ENCODE results near the gene DAND5.

The DAND5 gene
- total RNA-seq, result 0 to 0.88 (median 0) reads per million in 17 experiments

GRCh38 chr19:12969292-12969988 is at the start of gene DAND5:
TSS of gene DAND5 (plus strand) at chr19:12969576. CDS start at chr19:12969661, 85 bp downstream.
- DNase-seq, result no peak

- DNase-seq, result no peak
Measured at GRCh38 chr19:12921047-12921446, 48.3 kb upstream of the DAND5 start.

- DNase-seq, result no peak
Measured at GRCh38 chr19:12922959-12923358, 46.4 kb upstream of the DAND5 start.

GRCh38 chr19:12924621-12925310 is 44.6 kb upstream of the DAND5 start:
- DNase-seq, result no peak

- DNase-seq, result no peak
Measured at GRCh38 chr19:12930002-12930645, 39.3 kb upstream of the DAND5 start.

- peak; percentile 43 to 64 (median 58) for DNase-seq
Measured at GRCh38 chr19:12932392-12933286, 36.7 kb upstream of the DAND5 start.

- DNase-seq, result peak; percentile 94 to 97 (median 95)
Measured at GRCh38 chr19:12933287-12934072, 35.9 kb upstream of the DAND5 start, which contains the start of gene FARSA. TSS of gene FARSA (minus strand) at chr19:12933711. CDS start at chr19:12933696, 15 bp downstream.

- no peak for DNase-seq
Measured at GRCh38 chr19:12935071-12935470, 34.3 kb upstream of the DAND5 start.

- peak in 1 of 4 experiments; percentile 1 for DNase-seq
Measured at GRCh38 chr19:12936582-12936981, 32.8 kb upstream of the DAND5 start.

- DNase-seq, result peak; percentile 76 to 88 (median 85)
Measured at GRCh38 chr19:12937093-12937926, 32.1 kb upstream of the DAND5 start.

GRCh38 chr19:12937927-12938778 is 31.2 kb upstream of the DAND5 start, which contains the start of gene CALR:
TSS of gene CALR (plus strand) at chr19:12938609. CDS start at chr19:12938680, 71 bp downstream.
- DNase-seq, result peak; percentile 99 to 100 (median 100)

- peak; percentile 61 to 71 (median 66) for DNase-seq
Measured at GRCh38 chr19:12938779-12939601, 30.4 kb upstream of the DAND5 start.

- DNase-seq, result no peak
Measured at GRCh38 chr19:12939975-12940423, 29.4 kb upstream of the DAND5 start.

- peak in 1 of 4 experiments; percentile 1 for DNase-seq
Measured at GRCh38 chr19:12940897-12941296, 28.5 kb upstream of the DAND5 start.

- peak in 1 of 4 experiments; percentile 5 for DNase-seq
Measured at GRCh38 chr19:12943437-12944044, 25.8 kb upstream of the DAND5 start.

GRCh38 chr19:12944104-12944674 is 25.2 kb upstream of the DAND5 start:
- DNase-seq, result no peak

- peak; percentile 100 for DNase-seq
Measured at GRCh38 chr19:12945479-12946091, 23.8 kb upstream of the DAND5 start, which contains the start of gene RAD23A. TSS of gene RAD23A (plus strand) at chr19:12945862. CDS start at chr19:12945949, 87 bp downstream.
